Hematopoietic multipotent progenitor cell treated with erythropoietin and hydrocortisone succinate and interleukin-3 and kit ligand, for 8 days (in vitro differentiated cells): Measurements from ENCODE around the gene NPHP4.

Experiments used
- DNase-seq: peaks from one replicate; pipeline ENCODE4 v3.0.0-alpha.2; 2015

Gene NPHP4

GRCh38 chr1:6003568-6004411 lies 11.6 kb upstream of the NPHP4 start:
- no peak for DNase-seq

DNA sequence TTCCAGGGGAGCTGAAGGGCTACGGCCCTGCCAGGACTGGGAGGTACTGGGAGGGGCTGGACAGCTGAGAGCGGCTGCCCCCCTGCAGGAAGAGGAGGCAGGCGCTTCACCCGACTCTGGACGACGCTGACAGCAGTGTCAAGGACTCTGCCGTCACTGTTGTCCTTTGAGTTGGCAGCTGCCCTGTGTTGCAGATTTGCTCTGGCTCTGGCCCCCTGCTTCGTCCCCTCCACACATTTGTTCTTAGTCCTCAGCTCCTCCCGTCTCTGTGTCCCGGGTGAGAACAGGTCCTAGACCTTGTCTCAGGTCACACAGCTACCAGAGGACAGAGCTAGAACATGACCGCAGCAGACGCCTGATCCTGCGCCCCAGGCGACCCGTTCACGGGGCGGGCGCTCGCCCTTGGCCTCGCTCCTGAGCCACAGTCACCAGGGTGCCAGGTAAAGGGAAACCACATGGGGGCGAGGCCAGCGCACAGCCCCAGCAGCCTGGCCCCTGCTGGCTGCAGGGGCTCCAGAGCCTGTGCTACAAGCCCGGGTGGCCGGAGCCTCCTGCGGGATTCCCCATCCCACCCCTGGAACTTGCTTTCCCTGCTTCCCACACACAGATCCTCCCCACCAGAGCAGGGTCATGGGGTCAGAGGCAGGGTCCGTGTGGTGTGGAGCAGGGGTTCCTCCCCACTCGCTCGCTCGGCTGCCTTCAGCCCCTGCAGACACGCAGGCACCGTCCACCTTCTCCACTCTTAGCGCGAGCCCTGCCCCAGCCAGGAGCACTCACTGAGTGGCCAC lies 10.7 kb upstream of the NPHP4 start:
- DNase-seq: no peak

DNA sequence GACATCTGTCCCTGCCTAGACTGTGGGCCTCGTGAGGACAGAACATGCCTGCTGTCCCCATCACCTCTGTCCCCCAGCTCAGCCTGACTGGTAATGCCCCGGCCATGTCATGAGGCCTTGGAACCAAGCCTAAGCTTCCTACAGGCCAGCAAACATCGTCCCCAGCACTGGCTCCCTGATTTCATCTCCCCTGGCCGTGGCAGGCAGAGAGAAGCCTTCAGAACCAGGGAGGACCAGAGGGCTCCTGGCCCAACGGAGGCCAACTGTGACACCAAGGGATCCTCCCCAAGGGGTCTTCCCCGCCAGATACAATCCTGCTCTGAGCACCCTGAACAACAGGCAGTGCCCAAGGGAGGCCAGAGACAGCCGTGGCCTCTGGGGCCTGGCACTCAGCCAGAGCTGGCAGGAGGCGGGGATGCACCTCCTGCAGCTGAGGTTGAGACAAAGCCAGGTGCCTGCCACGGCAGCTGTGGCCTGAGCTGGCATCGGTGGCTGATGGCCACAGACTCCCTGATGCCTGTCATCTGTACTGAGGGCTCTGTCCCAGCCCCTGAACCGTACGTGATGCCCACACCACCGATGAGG lies 9.9 kb upstream of the NPHP4 start:
- DNase-seq: no peak

GRCh38 chr1:6000444-6001288 lies 8.4 kb upstream of the NPHP4 start:
- DNase-seq: no peak

DNA sequence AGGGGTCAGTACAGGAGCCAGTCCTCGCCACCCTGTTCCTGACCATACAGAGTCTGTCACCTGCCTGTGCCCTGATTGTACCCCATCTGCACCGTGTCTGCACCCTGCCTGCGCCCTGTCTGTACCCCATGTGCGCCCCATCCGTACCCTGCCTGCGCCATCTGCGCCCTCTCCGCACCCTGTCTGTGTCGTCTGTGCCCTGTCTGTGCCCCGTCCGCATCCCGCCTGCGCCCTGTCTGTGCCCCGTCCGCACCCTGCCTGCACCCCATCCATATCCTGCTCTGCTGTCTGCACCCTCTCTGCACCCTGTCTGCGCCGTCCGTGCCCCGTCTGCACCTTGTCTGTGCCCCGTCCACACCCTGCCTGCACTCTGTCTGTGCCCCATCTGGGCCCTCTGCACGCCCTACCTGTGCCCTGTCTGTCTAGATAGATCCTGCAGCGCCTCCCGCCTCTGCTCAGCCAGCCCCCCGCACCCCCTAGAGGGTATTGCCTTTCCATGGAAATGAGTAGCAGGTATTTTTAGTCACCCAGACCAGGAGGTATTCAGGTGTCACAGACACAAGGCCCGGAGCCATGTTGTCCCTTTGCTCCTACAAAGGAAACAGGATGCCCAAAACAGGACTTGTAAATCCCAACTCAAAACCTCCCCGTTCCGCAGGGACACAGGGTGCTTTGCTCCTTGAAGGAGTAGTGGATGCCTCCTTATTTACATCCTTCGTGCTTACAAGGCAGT lies 7.7 kb upstream of the NPHP4 start:
- no peak for DNase-seq

GRCh38 chr1:5998906-5999301 lies 6.7 kb upstream of the NPHP4 start:
- DNase-seq: no peak

DNA sequence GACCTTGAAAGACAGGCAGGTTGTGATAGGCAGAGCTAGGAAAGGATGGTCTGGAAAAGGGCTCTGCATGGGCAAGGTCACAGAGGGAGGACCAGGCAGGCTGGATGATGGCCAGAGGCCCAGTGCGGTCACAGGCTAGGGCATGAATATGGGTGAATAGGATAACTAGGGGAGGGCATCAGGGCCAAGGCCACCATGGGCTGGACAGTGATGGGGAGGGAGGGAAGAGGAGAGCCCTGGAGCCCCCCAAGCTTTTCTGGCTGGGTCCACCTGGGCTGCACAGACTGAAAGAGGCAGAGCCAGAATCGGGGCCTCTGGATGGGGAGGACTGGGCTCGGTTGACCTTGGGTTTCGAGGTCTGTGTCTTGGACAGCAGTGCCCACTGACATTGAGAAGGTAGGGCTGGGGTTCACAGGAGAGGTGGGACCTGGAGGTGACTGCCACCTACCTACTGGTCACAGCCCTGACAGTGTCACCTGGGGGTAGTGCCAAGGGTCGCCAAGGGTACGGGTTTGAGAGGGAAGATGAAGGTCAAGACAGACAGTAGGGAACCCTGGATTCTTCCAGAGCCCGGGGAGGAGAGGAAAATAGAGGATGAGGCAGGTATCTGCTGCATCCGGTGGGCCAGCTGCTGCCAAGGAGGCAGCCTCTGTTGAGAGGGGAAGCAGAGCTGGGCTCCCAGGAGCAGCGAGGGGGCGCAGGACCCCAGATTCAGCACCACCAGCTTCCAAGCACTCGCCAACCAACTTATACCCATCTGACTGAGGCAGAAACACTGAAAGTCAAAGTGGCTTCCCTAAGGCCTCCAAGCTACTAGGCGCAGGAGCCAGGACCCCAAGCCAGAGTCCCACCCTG lies 6.1 kb upstream of the NPHP4 start:
- DNase-seq: no peak

DNA sequence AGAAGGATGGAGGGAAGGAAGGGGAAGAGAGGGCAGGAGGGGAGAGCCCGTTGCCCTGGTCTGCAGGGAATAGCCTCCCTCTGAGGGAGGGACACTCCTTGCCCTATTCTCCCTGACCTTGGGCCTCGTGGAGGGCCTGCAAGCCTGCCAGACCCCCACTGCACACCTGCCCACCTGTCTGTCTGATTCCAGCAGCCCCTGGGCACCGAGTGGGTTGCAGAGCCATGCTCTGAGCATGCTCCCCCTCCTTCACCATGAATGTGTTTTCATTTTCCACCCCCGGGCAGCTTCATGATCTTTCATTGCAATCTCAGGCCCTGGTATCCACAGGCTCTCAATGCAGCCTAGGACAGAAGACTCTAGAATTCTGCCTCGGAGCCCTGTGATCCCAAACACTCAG lies 5.1 kb upstream of the NPHP4 start:
- DNase-seq: no peak

GRCh38 chr1:5996641-5997270 lies 4.5 kb upstream of the NPHP4 start:
- DNase-seq: no peak

DNA sequence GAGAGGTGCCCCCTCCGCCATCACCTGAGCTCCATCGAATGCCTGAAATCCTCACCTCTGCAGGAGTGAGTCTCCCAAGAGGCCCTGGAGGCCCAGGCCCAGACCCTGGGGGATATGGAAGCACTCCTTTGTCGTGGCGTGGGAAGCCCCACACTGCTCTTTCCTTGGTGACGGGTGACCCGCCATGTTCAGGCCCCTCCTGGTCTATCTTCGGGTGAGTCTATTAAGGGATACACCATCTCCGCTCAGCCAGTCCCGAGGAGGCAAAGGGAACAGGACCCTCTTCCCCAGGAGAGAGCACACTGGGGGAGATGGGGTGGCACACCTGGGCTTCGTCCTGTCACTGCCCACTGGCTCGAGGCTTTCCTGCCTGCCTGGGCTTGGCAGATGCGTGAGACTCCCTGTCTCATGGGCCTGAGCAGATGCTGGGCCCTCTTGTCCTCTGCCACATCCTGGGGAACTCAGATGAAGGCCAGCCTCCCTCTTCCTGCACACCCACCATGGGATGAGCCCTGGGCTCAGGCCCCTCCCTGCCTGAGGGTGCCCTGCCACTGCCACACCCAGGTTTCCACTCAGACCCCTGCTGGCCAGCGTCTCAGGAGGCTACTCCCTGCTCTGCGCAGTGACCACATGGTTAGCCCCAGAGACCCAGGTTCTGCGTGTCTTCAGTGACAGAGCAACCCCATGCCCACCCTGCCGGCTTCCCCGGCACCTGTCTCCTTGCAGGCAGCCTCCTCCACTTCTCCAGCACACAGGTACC lies 3.8 kb upstream of the NPHP4 start:
- no peak for DNase-seq

DNA sequence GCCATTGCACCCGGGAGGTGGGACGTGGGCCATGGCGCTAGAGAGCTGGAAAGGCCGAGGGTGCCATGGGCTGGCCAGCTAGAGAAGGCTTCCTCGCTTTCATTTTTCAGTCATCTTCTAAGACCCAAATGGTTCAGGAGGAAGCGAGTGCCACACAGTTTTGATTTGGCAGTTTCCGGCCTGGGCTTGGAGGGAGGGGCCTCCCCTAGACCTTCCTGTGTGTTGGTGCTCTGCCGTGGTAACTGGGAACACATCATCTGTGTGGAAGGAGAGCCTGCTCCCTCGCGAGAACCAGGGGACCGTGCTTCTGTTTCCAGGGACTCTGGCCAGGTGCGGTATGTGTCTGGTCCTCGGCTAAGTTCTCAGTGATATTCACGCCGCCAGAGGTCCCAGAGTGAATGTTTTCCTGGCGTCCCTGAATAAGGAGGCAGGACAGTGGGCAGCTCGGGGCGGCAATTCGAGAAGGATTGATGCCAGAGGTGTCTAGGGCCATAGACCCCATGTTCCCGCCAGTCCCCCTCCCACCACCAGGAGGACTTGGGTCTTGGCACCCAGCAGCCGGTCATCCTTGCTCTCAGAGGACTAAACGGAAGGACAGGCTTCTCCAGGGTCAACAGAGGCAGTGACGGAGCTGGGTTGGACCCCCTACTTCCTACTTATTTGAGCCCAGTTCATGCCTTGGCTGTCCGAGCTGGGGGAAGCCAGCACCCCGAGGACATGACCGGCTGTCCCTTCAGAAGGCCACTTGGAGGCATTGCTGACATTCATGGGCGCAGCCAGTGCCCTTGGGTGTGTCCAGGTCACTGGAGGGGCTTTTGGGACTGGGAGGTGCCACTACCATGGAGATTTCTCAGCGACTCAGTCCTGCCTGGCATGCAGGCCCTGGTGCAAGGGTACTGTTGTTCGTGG lies 2.7 kb upstream of the NPHP4 start:
- no peak for DNase-seq

- DNase-seq: peak; percentile 31
These were observed 1.6 kb upstream of the NPHP4 start for GRCh38 chr1:5993556-5994491.

- no peak for DNase-seq
These were observed 760 bp upstream of the NPHP4 start for GRCh38 chr1:5992814-5993555.

DNA sequence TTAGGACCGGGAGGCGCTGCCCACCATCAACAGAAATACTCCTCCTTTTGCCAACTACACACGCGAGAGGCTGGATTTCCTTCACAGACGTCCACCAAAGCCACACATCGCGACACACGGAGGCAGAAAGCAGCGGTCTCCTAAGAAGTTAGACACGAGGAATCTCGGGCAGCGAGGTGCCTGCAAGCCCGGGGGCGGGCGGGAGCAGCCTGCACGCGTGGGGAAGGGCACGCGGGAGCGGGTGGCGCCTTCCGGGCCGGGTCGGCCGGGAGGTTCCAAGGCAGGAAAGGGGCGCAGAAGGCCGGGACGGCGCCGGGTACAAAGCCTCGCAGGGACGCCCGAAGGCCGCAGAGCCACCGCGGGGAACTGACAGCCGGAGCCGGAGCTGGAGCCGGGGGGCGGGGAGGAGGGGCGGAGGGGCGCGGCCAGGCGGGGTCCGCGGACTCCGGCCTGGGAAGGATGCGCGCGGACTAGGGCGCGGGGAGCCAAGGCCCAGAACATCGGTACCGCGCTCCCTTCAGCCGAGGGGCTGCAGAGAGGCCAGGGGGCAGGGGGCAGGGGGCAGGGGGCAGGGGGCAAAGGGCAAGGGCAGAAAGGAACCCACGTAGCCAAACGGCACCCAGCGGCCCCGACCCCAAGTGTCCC lies 722 bp downstream of the NPHP4 start:
- DNase-seq: peak; percentile 51

DNA sequence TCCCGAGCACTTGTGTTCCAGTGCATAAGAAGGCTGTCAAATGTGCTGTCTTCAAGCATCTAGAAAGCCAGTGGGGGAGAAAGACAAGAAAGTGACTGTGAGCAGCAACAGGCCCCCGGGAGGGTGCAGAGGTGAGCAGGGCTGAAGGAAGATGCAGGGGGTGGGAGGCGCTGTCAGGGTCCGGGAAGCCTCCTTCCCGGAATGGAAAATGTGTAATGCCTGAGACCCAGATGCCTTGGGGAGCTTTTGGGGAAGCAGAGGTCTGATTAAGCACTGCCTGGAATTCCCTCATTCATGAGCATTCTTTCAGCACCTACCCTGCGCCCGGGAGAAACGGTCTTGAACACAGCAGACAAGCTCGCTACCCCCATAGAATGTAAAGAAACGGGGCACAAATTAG lies 1.3 kb downstream of the NPHP4 start:
- DNase-seq: no peak

- DNase-seq: no peak
These were observed 2.4 kb downstream of the NPHP4 start for GRCh38 chr1:5989731-5990271.
